NT2/D1 (cell line): Measurements from ENCODE around the gene TMEM151A.
"Not testable (repeated sequence)": the region's sequence is repeated elsewhere in the genome, so short reads cannot be mapped to it uniquely, and the experiment has no call there.

Experiments
- DNase-seq: peaks from one replicate; pipeline ENCODE4 v3.0.0-alpha.2; 2011; ENCODE audit warnings: low read depth, low spot score
- H3K27me3 ChIP-seq: 2 replicates; pipeline ENCODE4 v1.6.0; 2011; ENCODE audit warnings: mild to moderate bottlenecking; ENCODE audit not compliant: insufficient read length, insufficient read depth
- H3K36me3 ChIP-seq: 2 replicates; pipeline ENCODE4 v1.6.1; 2011; ENCODE audit warnings: mild to moderate bottlenecking, low read length, mixed read lengths; ENCODE audit not compliant: insufficient read depth, insufficient read length
- H3K4me1 ChIP-seq: 2 replicates; pipeline ENCODE4 v1.5.1; 2011; ENCODE audit not compliant: insufficient read depth, insufficient read length
- H3K4me3 ChIP-seq: 2 replicates; pipeline ENCODE4 v1.5.1; 2011; ENCODE audit warnings: low read depth; ENCODE audit not compliant: insufficient read length
- H3K9ac ChIP-seq: 2 replicates; pipeline ENCODE4 v1.6.0; 2011; ENCODE audit warnings: low read depth; ENCODE audit not compliant: insufficient read length
- H3K9me3 ChIP-seq: 2 replicates; pipeline ENCODE4 v1.5.1; 2011; ENCODE audit warnings: mild to moderate bottlenecking, low read length; ENCODE audit not compliant: insufficient read depth
- SUZ12 ChIP-seq: IDR thresholded peaks from 2 replicates; pipeline ENCODE4 v1.6.1; 2011; ENCODE audit not compliant: insufficient read length, insufficient read depth; ENCODE audit errors: extremely low read depth
- YY1 ChIP-seq: IDR thresholded peaks from 2 replicates; pipeline ENCODE4 v1.6.1; 2011; ENCODE audit not compliant: insufficient read length, insufficient read depth
- ZNF274 ChIP-seq: IDR thresholded peaks from 2 replicates; pipeline ENCODE4 v1.6.1; 2011; ENCODE audit warnings: mild to moderate bottlenecking, low read depth, low read length

The TMEM151A gene

DNA sequence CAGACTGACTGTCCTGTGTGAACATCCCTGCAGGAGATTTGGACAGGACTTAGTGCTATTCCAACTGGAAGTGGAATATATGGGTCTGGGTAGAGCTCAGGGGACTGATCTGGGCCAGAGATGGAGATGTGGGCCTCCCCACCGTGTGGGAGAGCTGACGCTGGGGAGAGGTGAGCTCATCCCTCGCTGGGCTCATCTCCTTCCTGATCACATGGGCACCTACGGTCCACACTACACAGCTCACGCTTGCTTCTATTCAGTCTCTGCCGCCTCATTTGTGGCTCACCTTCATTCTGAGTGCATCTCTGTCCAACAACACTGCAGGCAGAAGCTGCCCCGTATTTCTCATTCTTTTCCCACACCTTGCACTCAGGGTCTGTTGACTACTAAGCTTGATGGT lies 39.9 kb upstream of the TMEM151A start:
- Histone ChIP-seq H3K9ac (no peak overlapping the region), H3K9me3 (no peaks in the 10 kb centered on the region), H3K4me3 (no peak overlapping the region), H3K27me3 (peaks cover 8% of the 10 kb centered on the region), H3K36me3 (peaks cover 37% of the 10 kb centered on the region), H3K4me1 (peaks cover 12% of the 10 kb centered on the region)
- DNase-seq: no peak
- TF ChIP-seq SUZ12 (no peak), ZNF274 (no peak), YY1 (no peak)

DNA sequence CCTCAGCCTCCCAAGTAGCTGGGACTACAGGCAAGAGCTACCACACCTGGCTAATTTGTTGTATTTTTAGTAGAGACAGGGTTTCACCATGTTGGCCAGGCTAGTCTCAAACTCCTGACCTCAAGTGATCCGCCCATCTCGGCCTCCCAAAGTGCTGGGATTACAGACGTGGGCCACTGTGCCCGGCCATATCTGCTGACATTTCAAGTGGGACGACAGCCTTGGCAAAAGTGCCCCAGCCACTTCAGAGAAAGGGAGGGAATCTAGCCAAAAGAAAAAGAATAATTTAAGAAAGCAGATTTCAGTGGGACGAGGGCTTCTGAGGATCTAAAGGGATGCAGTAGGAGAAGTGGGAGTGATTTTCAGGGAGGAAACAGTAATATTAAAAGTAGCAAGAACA lies 38.6 kb upstream of the TMEM151A start:
- peaks cover 12% of the 10 kb centered on the region for H3K4me1 ChIP-seq
- not testable (repeated sequence) for H3K4me3 ChIP-seq, H3K9me3 ChIP-seq, H3K27me3 ChIP-seq, DNase-seq, H3K9ac ChIP-seq
- H3K36me3 ChIP-seq: peaks cover 27% of the 10 kb centered on the region

DNA sequence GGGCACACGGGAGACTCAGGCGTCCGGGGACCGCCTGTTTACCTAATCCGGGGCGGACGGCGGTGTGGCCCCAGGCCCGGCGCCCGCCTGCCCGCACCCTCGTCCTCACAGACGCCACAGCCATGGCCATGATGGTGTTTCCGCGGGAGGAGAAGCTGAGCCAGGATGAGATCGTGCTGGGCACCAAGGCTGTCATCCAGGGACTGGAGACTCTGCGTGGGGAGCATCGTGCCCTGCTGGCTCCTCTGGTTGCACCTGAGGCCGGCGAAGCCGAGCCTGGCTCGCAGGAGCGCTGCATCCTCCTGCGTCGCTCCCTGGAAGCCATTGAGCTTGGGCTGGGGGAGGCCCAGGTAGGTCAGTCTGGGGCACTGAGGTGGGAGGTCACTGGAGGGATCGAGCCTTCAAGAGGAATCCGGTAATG lies 33.2 kb upstream of the TMEM151A start:
- peak overlapping the region; percentile 98 for H3K4me3 ChIP-seq
- H3K27me3 ChIP-seq: peaks cover 10% of the 10 kb centered on the region
- DNase-seq: no peak
- no peaks in the 10 kb centered on the region for H3K9me3 ChIP-seq
- H3K9ac ChIP-seq: peak overlapping the region; percentile 97
- no peak for TF ChIP-seq SUZ12
- no peak for TF ChIP-seq ZNF274
- no peak for TF ChIP-seq YY1
- peaks cover 9% of the 10 kb centered on the region for H3K4me1 ChIP-seq
- peaks cover 50% of the 10 kb centered on the region for H3K36me3 ChIP-seq

DNA sequence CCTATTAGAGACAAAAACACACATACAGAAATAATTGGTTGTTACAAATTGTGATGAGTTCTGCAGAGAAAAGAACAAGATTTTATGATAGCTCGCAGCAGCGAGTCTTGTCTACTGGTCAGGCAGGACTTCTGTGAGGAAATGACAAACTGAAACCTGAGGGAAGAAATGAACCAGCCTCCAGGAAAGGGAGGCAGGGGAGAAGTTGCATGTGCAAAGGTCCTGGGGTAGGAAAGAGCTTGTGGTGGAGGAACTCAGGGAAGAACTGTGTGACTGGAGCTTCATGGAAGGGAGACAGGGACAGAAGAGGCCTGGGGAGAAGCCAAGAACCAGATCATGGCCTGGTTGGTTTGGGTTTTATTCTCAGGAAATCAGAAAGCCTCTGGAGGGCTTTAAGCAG lies 32.5 kb upstream of the TMEM151A start:
- peaks cover 58% of the 10 kb centered on the region for H3K36me3 ChIP-seq
- no peak for DNase-seq
- peaks cover 8% of the 10 kb centered on the region for H3K4me1 ChIP-seq
- no peaks in the 10 kb centered on the region for H3K9me3 ChIP-seq
- H3K9ac ChIP-seq: no peak overlapping the region
- H3K4me3 ChIP-seq: peak overlapping the region; percentile 98
- H3K27me3 ChIP-seq: peaks cover 10% of the 10 kb centered on the region
- TF ChIP-seq SUZ12 (no peak), ZNF274 (no peak), YY1 (no peak)

DNA sequence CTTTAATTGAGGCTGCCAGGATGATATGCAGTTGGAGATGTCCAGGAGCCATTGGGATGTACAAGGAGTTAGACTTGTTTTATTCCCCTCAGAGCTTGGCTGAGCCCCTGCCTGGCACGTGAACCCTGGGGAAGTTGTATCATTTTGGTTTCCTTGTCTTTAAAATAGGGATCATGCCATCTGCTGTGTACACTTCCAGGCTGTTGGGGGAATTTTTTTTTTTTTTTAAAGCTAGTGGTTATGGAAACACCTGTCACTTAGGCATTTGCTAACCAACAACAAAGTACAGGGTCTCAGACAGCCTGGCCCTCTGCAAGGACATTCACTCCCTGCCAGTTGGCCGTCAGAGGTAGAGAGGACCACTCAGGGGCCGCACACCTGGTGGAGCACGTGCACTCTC lies 31.7 kb upstream of the TMEM151A start:
- H3K9ac ChIP-seq: no peak overlapping the region
- TF ChIP-seq YY1 (no peak), ZNF274 (no peak), SUZ12 (no peak)
- H3K27me3 ChIP-seq: peaks cover 10% of the 10 kb centered on the region
- peaks cover 9% of the 10 kb centered on the region for H3K4me1 ChIP-seq
- DNase-seq: no peak
- no peak overlapping the region for H3K4me3 ChIP-seq
- H3K9me3 ChIP-seq: no peaks in the 10 kb centered on the region
- peaks cover 65% of the 10 kb centered on the region for H3K36me3 ChIP-seq

DNA sequence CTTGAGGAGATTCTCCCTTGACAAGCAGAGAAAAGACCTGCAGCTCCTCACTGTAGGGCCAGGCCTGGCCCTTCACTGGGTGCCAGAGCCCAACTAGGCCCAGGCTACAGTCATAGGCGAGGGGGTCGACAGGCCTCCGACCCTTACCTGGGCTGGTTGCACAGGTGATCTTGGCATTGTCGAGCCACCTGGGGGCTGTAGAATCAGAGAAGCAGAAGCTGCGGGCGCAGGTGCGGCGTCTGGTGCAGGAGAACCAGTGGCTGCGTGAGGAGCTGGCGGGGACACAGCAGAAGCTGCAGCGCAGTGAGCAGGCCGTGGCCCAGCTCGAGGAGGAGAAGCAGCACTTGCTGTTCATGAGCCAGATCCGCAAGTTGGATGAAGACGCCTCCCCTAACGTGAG lies 30.1 kb upstream of the TMEM151A start:
- H3K4me3 ChIP-seq: no peak overlapping the region
- TF ChIP-seq ZNF274 (no peak), SUZ12 (no peak), YY1 (no peak)
- peaks cover 81% of the 10 kb centered on the region for H3K36me3 ChIP-seq
- H3K9ac ChIP-seq: no peak overlapping the region
- DNase-seq: no peak
- H3K27me3 ChIP-seq: peaks cover 4% of the 10 kb centered on the region
- H3K4me1 ChIP-seq: peaks cover 10% of the 10 kb centered on the region
- no peaks in the 10 kb centered on the region for H3K9me3 ChIP-seq

DNA sequence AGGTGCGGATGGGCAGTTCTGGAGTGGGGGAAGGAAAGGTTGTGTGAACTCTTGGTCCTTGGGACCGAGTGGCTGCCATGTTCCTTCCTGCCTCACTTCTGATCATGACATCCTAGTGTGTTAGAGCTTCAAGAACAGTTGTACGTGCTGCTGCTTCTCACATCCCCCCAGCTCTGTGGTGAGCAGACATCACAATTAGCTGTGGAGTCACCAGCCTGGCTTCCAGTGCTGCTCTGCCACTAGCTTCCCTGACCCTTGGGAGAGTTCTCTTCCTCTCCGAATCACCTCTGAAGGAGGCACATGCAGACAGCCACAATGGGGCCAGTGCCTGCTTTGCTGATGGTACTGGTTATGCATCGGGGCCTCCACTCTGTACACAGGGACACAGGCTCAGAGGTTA lies 29.5 kb upstream of the TMEM151A start:
- Histone ChIP-seq H3K9me3 (no peaks in the 10 kb centered on the region), H3K9ac (no peak overlapping the region), H3K36me3 (peaks cover 86% of the 10 kb centered on the region), H3K4me1 (peaks cover 13% of the 10 kb centered on the region), H3K4me3 (no peak overlapping the region), H3K27me3 (no peaks in the 10 kb centered on the region)
- TF ChIP-seq ZNF274 (no peak), YY1 (no peak), SUZ12 (no peak)
- DNase-seq: no peak

DNA sequence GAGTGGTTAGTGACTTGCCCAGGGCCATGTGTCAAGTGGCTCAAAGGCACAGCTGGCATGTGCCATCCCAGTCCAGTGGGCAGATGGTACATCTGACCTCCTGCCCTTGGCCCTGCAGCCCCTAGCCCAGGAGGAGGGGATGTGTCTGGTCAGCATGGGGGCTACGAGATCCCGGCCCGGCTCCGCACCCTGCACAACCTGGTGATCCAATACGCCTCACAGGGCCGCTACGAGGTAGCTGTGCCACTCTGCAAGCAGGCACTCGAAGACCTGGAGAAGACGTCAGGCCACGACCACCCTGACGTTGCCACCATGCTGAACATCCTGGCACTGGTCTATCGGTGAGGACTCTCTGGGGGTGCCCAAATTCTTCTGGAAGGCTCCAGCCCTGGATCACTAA lies 29.0 kb upstream of the TMEM151A start:
- no peak for DNase-seq
- H3K36me3 ChIP-seq: peaks cover 86% of the 10 kb centered on the region

More for the DNA sequence above, 29.0 kb upstream of the TMEM151A start:
- TF ChIP-seq SUZ12 (no peak), ZNF274 (no peak), YY1 (no peak)
- Histone ChIP-seq H3K9ac (no peak overlapping the region), H3K4me3 (no peak overlapping the region), H3K4me1 (peaks cover 13% of the 10 kb centered on the region), H3K27me3 (no peaks in the 10 kb centered on the region), H3K9me3 (no peaks in the 10 kb centered on the region)
